KOPT-K1 (cell line): Measurements from ENCODE around the gene SETD1B.
A peak's percentile ranks its signal among the peaks of the same experiment; 100 is the strongest.
"Not testable (repeated sequence)": the region's sequence is repeated elsewhere in the genome, so short reads cannot be mapped to it uniquely, and the experiment has no call there.

Source experiments
- H3K27ac ChIP-seq: fragments of 200-600 bp; sonication (generic); 2 replicates; pipeline ENCODE4 v1.5.1; 2016; ENCODE audit warnings: antibody characterized with exemption, mild to moderate bottlenecking, low read depth, low read length; ENCODE audit not compliant: poor library complexity, severe bottlenecking
- H3K36me3 ChIP-seq: fragments of 200-600 bp; sonication (generic); 2 replicates; pipeline ENCODE4 v1.5.1; 2017; ENCODE audit warnings: antibody characterized with exemption, mild to moderate bottlenecking, low read length, moderate library complexity; ENCODE audit not compliant: insufficient read depth
- H3K9me3 ChIP-seq: fragments of 200-600 bp; sonication (generic); 2 replicates; pipeline ENCODE4 v1.5.1; 2017; ENCODE audit warnings: antibody characterized with exemption, low read length, mild to moderate bottlenecking; ENCODE audit not compliant: insufficient read depth, poor library complexity, severe bottlenecking

The SETD1B gene

GRCh38 chr12:121789233-121789781 is 14.5 kb upstream of the SETD1B start:
- Histone ChIP-seq H3K27ac (peak overlapping the region; percentile 95), H3K9me3 (no peaks in the 10 kb centered on the region), H3K36me3 (peaks cover 28% of the 10 kb centered on the region)

- peaks cover 21% of the 10 kb centered on the region for H3K36me3 ChIP-seq
- no peaks in the 10 kb centered on the region for H3K9me3 ChIP-seq
- peak overlapping the region; percentile 95 for H3K27ac ChIP-seq
Observed at GRCh38 chr12:121789800-121790728, 13.7 kb upstream of the SETD1B start.

GRCh38 chr12:121790785-121791184 is 13.0 kb upstream of the SETD1B start:
- Histone ChIP-seq H3K27ac (peak overlapping the region; percentile 95), H3K36me3 (peaks cover 27% of the 10 kb centered on the region)
- H3K9me3 ChIP-seq, result not testable (repeated sequence)

- Histone ChIP-seq H3K36me3 (peaks cover 29% of the 10 kb centered on the region), H3K27ac (peak overlapping the region; percentile 95), H3K9me3 (no peaks in the 10 kb centered on the region)
Observed at GRCh38 chr12:121791671-121792551, 11.9 kb upstream of the SETD1B start.

- H3K27ac ChIP-seq, result peak overlapping the region; percentile 95
- H3K36me3 ChIP-seq, result peaks cover 36% of the 10 kb centered on the region
- no peaks in the 10 kb centered on the region for H3K9me3 ChIP-seq
Observed at GRCh38 chr12:121792607-121793439, 11.0 kb upstream of the SETD1B start.

- Histone ChIP-seq H3K27ac (peak within 1 kb of the TSS; percentile 95), H3K36me3 (peaks cover 36% of the 10 kb centered on the region), H3K9me3 (no peaks in the 10 kb centered on the region)
Observed at GRCh38 chr12:121793440-121793837, 10.4 kb upstream of the SETD1B start, which contains the start of gene RHOF. Gene RHOF (minus strand): TSS chr12:121793688. CDS start chr12:121793633, 55 bp downstream.

- H3K9me3 ChIP-seq, result no peaks in the 10 kb centered on the region
- peak overlapping the region; percentile 95 for H3K27ac ChIP-seq
- peaks cover 39% of the 10 kb centered on the region for H3K36me3 ChIP-seq
Observed at GRCh38 chr12:121793838-121794533, 9.8 kb upstream of the SETD1B start.

GRCh38 chr12:121794534-121795033 is 9.2 kb upstream of the SETD1B start:
- peaks cover 42% of the 10 kb centered on the region for H3K36me3 ChIP-seq
- peak overlapping the region; percentile 95 for H3K27ac ChIP-seq
- no peaks in the 10 kb centered on the region for H3K9me3 ChIP-seq

- no peaks in the 10 kb centered on the region for H3K9me3 ChIP-seq
- peak overlapping the region; percentile 95 for H3K27ac ChIP-seq
- H3K36me3 ChIP-seq, result peaks cover 42% of the 10 kb centered on the region
Observed at GRCh38 chr12:121795034-121795968, 8.5 kb upstream of the SETD1B start.

- H3K36me3 ChIP-seq, result peaks cover 42% of the 10 kb centered on the region
- H3K9me3 ChIP-seq, result no peaks in the 10 kb centered on the region
- no peak overlapping the region for H3K27ac ChIP-seq
Observed at GRCh38 chr12:121796855-121797751, 6.7 kb upstream of the SETD1B start.

GRCh38 chr12:121797937-121798786 is 5.6 kb upstream of the SETD1B start:
- peaks cover 42% of the 10 kb centered on the region for H3K36me3 ChIP-seq
- H3K27ac ChIP-seq, result peak overlapping the region; percentile 98
- H3K9me3 ChIP-seq, result no peaks in the 10 kb centered on the region
